ENCODE data around the gene NCKAP5. TPM values are rescaled to one million over a fixed set of nuclear protein-coding genes. Genes with fewer than 3 reads are reported as not detected.
A peak's percentile ranks its signal among the peaks of the same experiment; 100 is the strongest.

The NCKAP5 gene
- total RNA-seq, 1 donor from 2014 or later: 0.26 TPM

DNA sequence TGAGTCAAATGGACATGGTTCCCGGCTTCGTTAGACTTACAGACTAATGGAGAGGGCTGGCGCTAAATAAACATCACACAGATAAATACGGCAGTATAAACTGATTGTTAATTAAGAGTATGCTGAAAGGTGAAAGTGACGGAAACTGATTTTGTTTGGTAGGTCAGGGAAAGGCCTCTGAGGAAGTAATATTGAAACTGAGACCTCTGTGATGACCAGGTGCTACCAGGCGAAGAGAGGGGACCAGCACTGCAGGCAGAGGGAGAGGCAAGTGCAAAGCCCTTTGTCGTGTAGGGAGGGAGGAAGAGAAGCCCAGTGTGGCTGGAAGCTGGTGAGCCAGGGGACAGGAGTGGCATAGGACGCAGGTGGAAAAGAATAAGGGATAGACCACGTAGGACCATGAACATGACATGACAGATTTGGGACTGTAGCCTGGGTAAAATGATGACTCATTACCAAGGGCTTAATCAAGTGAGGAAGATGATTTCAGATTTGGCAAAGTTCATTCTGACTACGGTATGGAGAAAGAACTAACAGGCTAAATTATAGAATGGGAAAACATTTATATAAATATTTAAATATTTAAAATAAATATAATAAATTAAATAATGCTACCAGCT is 433.1 kb downstream of the NCKAP5 start:
- no peaks in the 10 kb centered on the region for H3K36me3 ChIP-seq (ENCODE audit: control insufficient read depth, insufficient read depth, low read length)
- no peak overlapping the region for H3K4me3 ChIP-seq (ENCODE audit: low read depth, low read length)
- H3K27me3 ChIP-seq (ENCODE audit: control insufficient read depth, insufficient read depth, low read length): no peaks in the 10 kb centered on the region
- FAIRE-seq: no peak
- no peak for DNase-seq (ENCODE audit: low read depth)
- TF ChIP-seq, protein P1, sequence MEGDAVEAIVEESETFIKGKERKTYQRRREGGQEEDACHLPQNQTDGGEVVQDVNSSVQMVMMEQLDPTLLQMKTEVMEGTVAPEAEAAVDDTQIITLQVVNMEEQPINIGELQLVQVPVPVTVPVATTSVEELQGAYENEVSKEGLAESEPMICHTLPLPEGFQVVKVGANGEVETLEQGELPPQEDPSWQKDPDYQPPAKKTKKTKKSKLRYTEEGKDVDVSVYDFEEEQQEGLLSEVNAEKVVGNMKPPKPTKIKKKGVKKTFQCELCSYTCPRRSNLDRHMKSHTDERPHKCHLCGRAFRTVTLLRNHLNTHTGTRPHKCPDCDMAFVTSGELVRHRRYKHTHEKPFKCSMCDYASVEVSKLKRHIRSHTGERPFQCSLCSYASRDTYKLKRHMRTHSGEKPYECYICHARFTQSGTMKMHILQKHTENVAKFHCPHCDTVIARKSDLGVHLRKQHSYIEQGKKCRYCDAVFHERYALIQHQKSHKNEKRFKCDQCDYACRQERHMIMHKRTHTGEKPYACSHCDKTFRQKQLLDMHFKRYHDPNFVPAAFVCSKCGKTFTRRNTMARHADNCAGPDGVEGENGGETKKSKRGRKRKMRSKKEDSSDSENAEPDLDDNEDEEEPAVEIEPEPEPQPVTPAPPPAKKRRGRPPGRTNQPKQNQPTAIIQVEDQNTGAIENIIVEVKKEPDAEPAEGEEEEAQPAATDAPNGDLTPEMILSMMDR (IDR thresholded peaks at IDR 0.05; ENCODE audit: insufficient read depth, low read length, severe bottlenecking): no peak

DNA sequence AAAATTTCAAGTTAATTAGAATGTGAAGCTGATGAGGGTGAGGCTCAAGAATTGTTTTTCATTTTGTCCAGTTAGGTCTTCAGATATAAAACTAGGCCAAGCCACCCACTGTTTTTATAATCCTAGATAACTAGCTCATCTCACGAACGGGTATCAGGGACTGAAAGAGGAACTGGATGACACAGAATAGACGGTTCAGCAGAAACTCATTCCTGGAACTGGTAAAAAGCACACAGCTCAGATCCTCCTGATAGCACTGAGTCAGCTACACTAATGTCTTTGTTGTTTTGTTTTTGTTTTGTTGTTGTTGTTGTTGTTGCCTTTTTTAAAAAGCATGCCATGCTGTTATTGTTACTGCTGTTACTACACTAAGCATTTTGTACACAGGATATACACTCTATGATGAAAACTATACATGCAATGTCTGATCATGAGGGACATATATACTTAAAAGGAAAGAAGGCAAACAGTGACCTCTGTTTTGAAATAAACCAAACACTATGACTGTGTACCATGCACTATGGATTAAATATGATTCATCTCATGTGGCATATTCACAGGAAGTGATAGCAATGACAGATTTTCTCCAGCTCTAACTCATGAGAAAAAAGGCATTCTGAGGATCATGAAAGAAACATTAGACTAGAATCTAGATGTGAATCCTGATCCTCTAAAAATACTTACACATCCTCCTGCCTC is 437.6 kb downstream of the NCKAP5 start:
- FAIRE-seq (no peak), DNase-seq (ENCODE audit: low read depth) (peak; percentile 51)
- Histone ChIP-seq H3K4me3 (ENCODE audit: low read depth, low read length) (no peak overlapping the region), H3K27me3 (ENCODE audit: control insufficient read depth, insufficient read depth, low read length) (no peaks in the 10 kb centered on the region), H3K36me3 (ENCODE audit: control insufficient read depth, insufficient read depth, low read length) (peaks cover 2% of the 10 kb centered on the region)
- TF ChIP-seq, protein P1 (IDR thresholded peaks at IDR 0.05; ENCODE audit: insufficient read depth, low read length, severe bottlenecking): no peak

DNA sequence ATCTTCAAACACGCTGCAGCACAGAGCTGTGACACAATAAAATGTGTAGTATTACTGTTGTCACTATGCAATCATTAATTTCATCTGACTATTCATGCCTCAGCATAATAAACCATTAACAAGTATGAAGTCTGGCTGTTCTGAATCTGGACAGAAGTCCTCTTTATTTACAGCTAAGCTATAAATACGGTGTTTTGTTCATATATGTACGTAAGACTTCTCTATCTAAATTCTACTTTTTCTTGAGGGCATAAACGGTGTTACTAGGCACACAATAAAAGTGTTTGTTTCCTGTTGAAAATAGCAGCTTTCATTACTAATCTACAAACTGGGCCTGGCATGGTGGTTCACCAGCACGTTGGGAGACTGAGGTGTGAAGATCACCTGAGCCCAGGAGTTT is 443.8 kb downstream of the NCKAP5 start:
- Histone ChIP-seq H3K4me3 (ENCODE audit: low read depth, low read length) (no peak overlapping the region), H3K27me3 (ENCODE audit: control insufficient read depth, insufficient read depth, low read length) (no peaks in the 10 kb centered on the region), H3K36me3 (ENCODE audit: control insufficient read depth, insufficient read depth, low read length) (no peaks in the 10 kb centered on the region)
- TF ChIP-seq, protein P1 (IDR thresholded peaks at IDR 0.05; ENCODE audit: insufficient read depth, low read length, severe bottlenecking): no peak
- FAIRE-seq (no peak), DNase-seq (ENCODE audit: low read depth) (no peak)

DNA sequence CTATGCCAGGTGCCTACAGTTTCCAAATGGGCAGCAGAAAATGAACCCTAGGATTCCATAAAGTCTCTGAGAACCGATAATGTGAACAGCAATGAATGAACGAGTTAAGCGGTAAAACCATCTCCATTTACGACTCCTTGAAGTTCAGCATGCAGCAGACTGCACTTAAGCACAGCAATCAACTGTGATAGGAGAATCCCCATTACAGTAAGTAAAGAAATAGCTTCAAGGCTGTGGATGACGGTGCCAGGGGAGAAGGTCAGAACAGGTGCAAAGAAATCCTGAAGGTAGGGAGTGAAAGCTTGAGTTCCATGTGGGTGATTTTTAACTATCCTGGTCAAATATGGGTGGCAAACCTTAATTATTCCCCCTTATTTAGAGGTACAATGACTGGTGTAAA is 444.4 kb downstream of the NCKAP5 start:
- DNase-seq (ENCODE audit: low read depth) (no peak), FAIRE-seq (peak; percentile 13)
- TF ChIP-seq, protein P1 (IDR thresholded peaks at IDR 0.05; ENCODE audit: insufficient read depth, low read length, severe bottlenecking): no peak
- Histone ChIP-seq H3K27me3 (ENCODE audit: control insufficient read depth, insufficient read depth, low read length) (no peaks in the 10 kb centered on the region), H3K36me3 (ENCODE audit: control insufficient read depth, insufficient read depth, low read length) (no peaks in the 10 kb centered on the region), H3K4me3 (ENCODE audit: low read depth, low read length) (no peak overlapping the region)

DNA sequence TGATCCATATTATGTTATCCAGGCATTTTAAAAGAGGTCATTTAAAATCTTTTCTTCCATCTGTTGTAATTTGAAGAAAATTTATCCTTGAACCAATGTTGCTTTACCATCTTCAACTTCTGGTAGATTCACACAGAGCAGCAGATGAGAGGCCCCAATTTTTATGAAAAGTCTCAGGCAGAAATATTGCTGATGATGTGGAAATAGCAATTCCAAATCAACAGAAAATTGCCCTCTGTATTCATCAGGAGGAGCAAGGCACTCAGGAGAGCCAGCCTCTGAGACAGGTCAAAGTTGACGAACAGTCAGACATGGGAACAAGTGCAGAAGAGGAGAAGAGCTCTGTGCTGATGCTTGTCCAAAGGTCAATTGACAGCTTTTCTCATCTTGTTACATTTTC is 444.9 kb downstream of the NCKAP5 start:
- Histone ChIP-seq H3K4me3 (ENCODE audit: low read depth, low read length) (no peak overlapping the region), H3K27me3 (ENCODE audit: control insufficient read depth, insufficient read depth, low read length) (no peaks in the 10 kb centered on the region), H3K36me3 (ENCODE audit: control insufficient read depth, insufficient read depth, low read length) (no peaks in the 10 kb centered on the region)
- TF ChIP-seq, protein P1 (IDR thresholded peaks at IDR 0.05; ENCODE audit: insufficient read depth, low read length, severe bottlenecking): no peak
- DNase-seq (ENCODE audit: low read depth) (no peak), FAIRE-seq (peak; percentile 47)

Measured in bronchial epithelial cell (primary cell).